Adrenal gland (tissue), 19 donors: ENCODE measurements around the gene LRRC8D. TPM values are rescaled to one million over a fixed set of nuclear protein-coding genes. Genes with fewer than 3 reads are reported as not detected.
A peak's percentile ranks its signal among the peaks of the same experiment; 100 is the strongest.
"Not testable (repeated sequence)": the region's sequence is repeated elsewhere in the genome, so short reads cannot be mapped to it uniquely, and the experiment has no call there.

ENCODE experiments used
- DNase-seq, 7 donors: peaks; one replicate each; pipeline ENCODE4 v3.0.0-alpha.2; 2019 to 2020
- H3K27ac ChIP-seq, 5 donors: fragments of 200-600 bp; sonication (generic) in 4 of 5; 1 replicate in 3 of 5; 2 replicates in 2 of 5; pipeline versions ENCODE4 v1.5.1 to v1.8.0; 2016 to 2020; ENCODE audit warnings: mild to moderate bottlenecking in 1 of 5
- H3K27me3 ChIP-seq: fragments of 200-600 bp; 2 replicates; pipeline ENCODE4 v1.8.0; 2021
- H3K36me3 ChIP-seq, 2 donors: fragments of 200-600 bp; replicated peaks in 1 of 2; 1 replicate in 1 of 2; 2 replicates in 1 of 2; pipeline versions ENCODE4 v1.5.1 to v1.8.0; 2018 to 2022
- H3K4me1 ChIP-seq, 2 donors: fragments of 200-600 bp; replicated peaks in 1 of 2; 1 replicate in 1 of 2; 2 replicates in 1 of 2; pipeline versions ENCODE4 v1.5.1 to v1.8.0; 2018 to 2021
- H3K4me3 ChIP-seq, 4 donors: fragments of 200-600 bp; sonication (generic) in 3 of 4; one replicate each; pipeline ENCODE4 v1.5.1; 2016 to 2018
- H3K9me3 ChIP-seq, 3 donors: fragments of 200-600 bp; sonication (generic) in 1 of 3; replicated peaks in 1 of 3; 1 replicate in 2 of 3; 2 replicates in 1 of 3; pipeline versions ENCODE4 v1.5.1 to v1.8.0; 2016 to 2021
- CTCF ChIP-seq, 6 experiments: fragments of 450-650 bp in 4 of 6; fragments of 200-600 bp in 2 of 6; sonication (generic) in 1 of 6; IDR thresholded peaks; 1 replicate in 5 of 6; 2 replicates in 1 of 6; pipeline versions ENCODE4 v1.5.1 to v1.8.0; 2016 to 2021; ENCODE audit warnings: antibody characterized with exemption in 6 of 6, mild to moderate bottlenecking in 2 of 6, moderate library complexity in 1 of 6
- POLR2A ChIP-seq, 2 donors: fragments of 450-650 bp; IDR thresholded peaks; one replicate each; pipeline ENCODE4 v1.6.1; 2017; ENCODE audit warnings: antibody characterized with exemption in 2 of 2, mild to moderate bottlenecking in 2 of 2, moderate library complexity in 1 of 2
- WGBS, 4 donors: extraction: QIAGEN DNeasy Blood & Tissue Kit in 2 of 4; methylation state at CpG; one replicate each; pipeline versions ENCODE4 v1.1.5 to v1.1.7; 2013 to 2017; 5-methylcytosine and 5-hydroxymethylcytosine counted together
- intact Hi-C, 2 donors: fragments of 100-400 bp; cut with DNase I; formaldehyde crosslinking; loops; one replicate each; pipeline versions ENCODE4 v1.14.1 to v1.15.0; 2022 to 2023
- long read RNA-seq, 10 donors: library from polyadenylated mRNA in 3 of 10; unstranded in 2 of 10; stranded (forward) in 1 of 10; transcript quantifications; one replicate each; pipeline ENCODE4 v2.0.0 and lab custom pipeline, GENCODE V29; 2021 to 2026
- polyA plus RNA-seq, 3 donors: library from polyadenylated mRNA; stranded (reverse); fragments of 200-250 nt in 2 of 3; fragments of 350-450 nt in 1 of 3; fragmentation: Illumina TruSeq in 1 of 3; extraction: RNeasy Lipid Tissue Mini Kit (QIAGEN cat#74804) in 1 of 3; gene quantifications; one replicate each; pipeline ENCODE4 v1.2.3, GENCODE V29; 2013 to 2014
- total RNA-seq, 9 donors: library from RNA; depleted of rRNA in 4 of 9; stranded (reverse); fragments of >200 nt in 4 of 9; fragments of 120-200 nt in 1 of 9; fragmentation: NEBNext Ultra II Directional in 1 of 9; extraction: Animal tissue kit (Norgen Biotek cat#: 25700) in 1 of 9; gene quantifications; one replicate each; pipeline versions ENCODE4 v1.1.0 to v1.2.4, GENCODE V29; 2013 to 2023
- donor health status: healthy with polysubstance abuse.
- donor health status: Bipolar disorder and iron deficiency.
- donor health status: DM: yes; HTN: yes; CAD: no.
- donor health status: DM: no; HTN: no; CAD: no.
- donor health status: DM: no; HTN: no; CAD: no.
- donor health status: DM: yes; HTN: yes; CAD: no.

LRRC8D gene
- total RNA-seq (10 to 100 TPM; 40.9 to 79.8 (median 61.3) TPM), polyA plus RNA-seq (10 to 100 TPM; 13.9 to 66.8 (median 20.5) TPM)
- long read RNA-seq, donor 1, partial matches to known transcripts, result 0 of 5 reads
- long read RNA-seq, donor 1, other reads (novel, unspliced or antisense), result 0 of 5 reads
- long read RNA-seq, donor 2, transcript LRRC8D-206 (2 exons, 922 nt), result major isoform, 5 of 5 reads
- long read RNA-seq, donor 2, partial matches to known transcripts, result 0 of 5 reads
- long read RNA-seq, donor 2, other reads (novel, unspliced or antisense), result 0 of 5 reads
- long read RNA-seq, donor 3, partial matches to known transcripts, result 0 of 3 reads
- long read RNA-seq, donor 3, other reads (novel, unspliced or antisense), result 0 of 3 reads
- long read RNA-seq, donor 4, partial matches to known transcripts, result 0 of 15 reads
- long read RNA-seq, donor 4, other reads (novel, unspliced or antisense), result 6 of 15 reads
- long read RNA-seq, donor 5, transcript LRRC8D-206 (2 exons, 922 nt), result major isoform, 14 of 36 reads
- long read RNA-seq, donor 5, transcript LRRC8D-201 (3 exons, 3,950 nt), result major isoform, 14 of 36 reads
- long read RNA-seq, donor 5, partial matches to known transcripts, result 1 of 36 reads
- long read RNA-seq, donor 5, other reads (novel, unspliced or antisense), result 7 of 36 reads
- long read RNA-seq, donor 6, partial matches to known transcripts, result 0 of 4 reads
- long read RNA-seq, donor 6, other reads (novel, unspliced or antisense), result 1 of 4 reads
- long read RNA-seq, donor 7, transcript LRRC8D-206 (2 exons, 922 nt), result major isoform, 8 of 9 reads
- long read RNA-seq, donor 7, partial matches to known transcripts, result 0 of 9 reads
- long read RNA-seq, donor 7, other reads (novel, unspliced or antisense), result 0 of 9 reads
- long read RNA-seq, donor 8, transcript LRRC8D-206 (2 exons, 922 nt), result major isoform, 9 of 13 reads
- long read RNA-seq, donor 8, partial matches to known transcripts, result 0 of 13 reads
- long read RNA-seq, donor 8, other reads (novel, unspliced or antisense), result 0 of 13 reads
- long read RNA-seq, donor 9, transcript LRRC8D-206 (2 exons, 922 nt), result major isoform, 7 of 11 reads
- long read RNA-seq, donor 9, partial matches to known transcripts, result 0 of 11 reads
- long read RNA-seq, donor 9, other reads (novel, unspliced or antisense), result 0 of 11 reads
- long read RNA-seq, donor 10, transcript LRRC8D-206 (2 exons, 922 nt), result major isoform, 5 of 7 reads
- long read RNA-seq, donor 10, partial matches to known transcripts, result 0 of 7 reads
- long read RNA-seq, donor 10, other reads (novel, unspliced or antisense), result 0 of 7 reads

GRCh38 chr1:89820422-89821321, at the start of gene LRRC8D:
Gene LRRC8D (plus strand): TSS chr1:89821032. CDS start chr1:89933069, 112,037 bp downstream.
- H3K4me1 ChIP-seq, result peaks cover 0 to 19% of the 10 kb centered on the region in 2 donors
- no peaks in the 10 kb centered on the region for H3K27me3 ChIP-seq
- peak; percentile 87 to 93 (median 90) for DNase-seq
- no peaks in the 10 kb centered on the region for H3K36me3 ChIP-seq
- H3K27ac ChIP-seq, result peak within 1 kb of the TSS in 4 of 5 donors; percentile 64 to 89 (median 75)
- intact Hi-C loops, result no loop called here
- H3K9me3 ChIP-seq, result no peaks in the 10 kb centered on the region
- H3K4me3 ChIP-seq, result peak within 1 kb of the TSS; percentile 51 to 95 (median 80)
- TF ChIP-seq POLR2A (IDR thresholded peaks at IDR 0.05), result peak; percentile 23 to 80
- peak in 1 of 6 experiments; percentile 20 for TF ChIP-seq CTCF (IDR thresholded peaks at IDR 0.05)
- WGBS, 4 donors, result 1 to 3% (median 1%) methylated on average over 9 to 82 of the region's 82 CpGs

GRCh38 chr1:89771991-89772560, 48.8 kb upstream of the LRRC8D start:
- intact Hi-C loops, result loop anchor here in 1 of 2 donors (10.0 kb wide), 1 partner anchor 267 kb away; no protein-coding TSS in a partner anchor
- no peaks in the 10 kb centered on the region for H3K36me3 ChIP-seq

GRCh38 chr1:89776104-89776503, 44.7 kb upstream of the LRRC8D start:
- not testable (repeated sequence) for H3K9me3 ChIP-seq, H3K4me1 ChIP-seq, H3K27me3 ChIP-seq, H3K4me3 ChIP-seq, H3K36me3 ChIP-seq, DNase-seq, H3K27ac ChIP-seq
- intact Hi-C loops, result loop anchor here in 1 of 2 donors (10.0 kb wide), 1 partner anchor 271 kb away; no protein-coding TSS in a partner anchor
- WGBS, 4 donors, result 82 to 100% (median 87%) methylated on average over 1 of the region's 1 CpG

More at GRCh38 chr1:89771991-89772560, 48.8 kb upstream of the LRRC8D start:
- 89 to 92% (median 91%) methylated on average over 4 to 5 of the region's 5 CpGs for WGBS, 4 donors
- Histone ChIP-seq H3K27ac (no peak overlapping the region), H3K4me3 (no peak overlapping the region), H3K4me1 (no peaks in the 10 kb centered on the region), H3K9me3 (no peaks in the 10 kb centered on the region), H3K27me3 (no peaks in the 10 kb centered on the region)
- TF ChIP-seq POLR2A (IDR thresholded peaks at IDR 0.05) (no peak), CTCF (IDR thresholded peaks at IDR 0.05) (no peak)
- DNase-seq, result no peak

- not testable (repeated sequence) for H3K27me3 ChIP-seq, H3K4me1 ChIP-seq, H3K27ac ChIP-seq, H3K9me3 ChIP-seq, H3K4me3 ChIP-seq, DNase-seq, H3K36me3 ChIP-seq
- intact Hi-C loops, result loop anchor here in 1 of 2 donors (10.0 kb wide), 1 partner anchor 272 kb away; no protein-coding TSS in a partner anchor
- WGBS, 4 donors, result 71 to 89% (median 75%) methylated on average over 2 of the region's 2 CpGs
Observed at GRCh38 chr1:89777271-89777670, 43.6 kb upstream of the LRRC8D start.
